Measurements from ENCODE around the gene SLC1A6.

- TF ChIP-seq, protein P1, sequence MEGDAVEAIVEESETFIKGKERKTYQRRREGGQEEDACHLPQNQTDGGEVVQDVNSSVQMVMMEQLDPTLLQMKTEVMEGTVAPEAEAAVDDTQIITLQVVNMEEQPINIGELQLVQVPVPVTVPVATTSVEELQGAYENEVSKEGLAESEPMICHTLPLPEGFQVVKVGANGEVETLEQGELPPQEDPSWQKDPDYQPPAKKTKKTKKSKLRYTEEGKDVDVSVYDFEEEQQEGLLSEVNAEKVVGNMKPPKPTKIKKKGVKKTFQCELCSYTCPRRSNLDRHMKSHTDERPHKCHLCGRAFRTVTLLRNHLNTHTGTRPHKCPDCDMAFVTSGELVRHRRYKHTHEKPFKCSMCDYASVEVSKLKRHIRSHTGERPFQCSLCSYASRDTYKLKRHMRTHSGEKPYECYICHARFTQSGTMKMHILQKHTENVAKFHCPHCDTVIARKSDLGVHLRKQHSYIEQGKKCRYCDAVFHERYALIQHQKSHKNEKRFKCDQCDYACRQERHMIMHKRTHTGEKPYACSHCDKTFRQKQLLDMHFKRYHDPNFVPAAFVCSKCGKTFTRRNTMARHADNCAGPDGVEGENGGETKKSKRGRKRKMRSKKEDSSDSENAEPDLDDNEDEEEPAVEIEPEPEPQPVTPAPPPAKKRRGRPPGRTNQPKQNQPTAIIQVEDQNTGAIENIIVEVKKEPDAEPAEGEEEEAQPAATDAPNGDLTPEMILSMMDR (IDR thresholded peaks at IDR 0.05): no peak
- TF ChIP-seq, protein P2, sequence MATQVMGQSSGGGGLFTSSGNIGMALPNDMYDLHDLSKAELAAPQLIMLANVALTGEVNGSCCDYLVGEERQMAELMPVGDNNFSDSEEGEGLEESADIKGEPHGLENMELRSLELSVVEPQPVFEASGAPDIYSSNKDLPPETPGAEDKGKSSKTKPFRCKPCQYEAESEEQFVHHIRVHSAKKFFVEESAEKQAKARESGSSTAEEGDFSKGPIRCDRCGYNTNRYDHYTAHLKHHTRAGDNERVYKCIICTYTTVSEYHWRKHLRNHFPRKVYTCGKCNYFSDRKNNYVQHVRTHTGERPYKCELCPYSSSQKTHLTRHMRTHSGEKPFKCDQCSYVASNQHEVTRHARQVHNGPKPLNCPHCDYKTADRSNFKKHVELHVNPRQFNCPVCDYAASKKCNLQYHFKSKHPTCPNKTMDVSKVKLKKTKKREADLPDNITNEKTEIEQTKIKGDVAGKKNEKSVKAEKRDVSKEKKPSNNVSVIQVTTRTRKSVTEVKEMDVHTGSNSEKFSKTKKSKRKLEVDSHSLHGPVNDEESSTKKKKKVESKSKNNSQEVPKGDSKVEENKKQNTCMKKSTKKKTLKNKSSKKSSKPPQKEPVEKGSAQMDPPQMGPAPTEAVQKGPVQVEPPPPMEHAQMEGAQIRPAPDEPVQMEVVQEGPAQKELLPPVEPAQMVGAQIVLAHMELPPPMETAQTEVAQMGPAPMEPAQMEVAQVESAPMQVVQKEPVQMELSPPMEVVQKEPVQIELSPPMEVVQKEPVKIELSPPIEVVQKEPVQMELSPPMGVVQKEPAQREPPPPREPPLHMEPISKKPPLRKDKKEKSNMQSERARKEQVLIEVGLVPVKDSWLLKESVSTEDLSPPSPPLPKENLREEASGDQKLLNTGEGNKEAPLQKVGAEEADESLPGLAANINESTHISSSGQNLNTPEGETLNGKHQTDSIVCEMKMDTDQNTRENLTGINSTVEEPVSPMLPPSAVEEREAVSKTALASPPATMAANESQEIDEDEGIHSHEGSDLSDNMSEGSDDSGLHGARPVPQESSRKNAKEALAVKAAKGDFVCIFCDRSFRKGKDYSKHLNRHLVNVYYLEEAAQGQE (IDR thresholded peaks at IDR 0.05; ENCODE audit: insufficient read depth in 1 of 2, low read depth in 2 of 2, low read length in 1 of 2): no peak
Measured at GRCh38 chr19:15008308-15008707, 28.6 kb upstream of the SLC1A6 start.

Data from Panc1 (cell line).